ENCODE data around the gene RBM10.
A peak's percentile ranks its signal among the peaks of the same experiment; 100 is the strongest.
"Not testable (repeated sequence)": the region's sequence is repeated elsewhere in the genome, so short reads cannot be mapped to it uniquely, and the experiment has no call there.

RBM10 gene

GRCh38 chrX:47144626-47145394, at the start of gene RBM10, which contains the start of gene NDUFB11:
Gene RBM10 (plus strand): TSS chrX:47145221. CDS start chrX:47147482, 2,261 bp downstream.
Gene NDUFB11 (minus strand): TSS chrX:47144702. CDS start chrX:47144679, 23 bp downstream.
- DNase-seq, result peak; percentile 94

GRCh38 chrX:47097018-47097417, 48.0 kb upstream of the RBM10 start:
- DNase-seq, result no peak

GRCh38 chrX:47098338-47099094, 46.5 kb upstream of the RBM10 start:
- DNase-seq, result no peak

GRCh38 chrX:47101206-47101605, 43.8 kb upstream of the RBM10 start:
- DNase-seq, result no peak

GRCh38 chrX:47110936-47111615, 33.9 kb upstream of the RBM10 start:
- not testable (repeated sequence) for DNase-seq

- DNase-seq, result no peak
Measured at GRCh38 chrX:47112316-47112954, 32.6 kb upstream of the RBM10 start.

DNA sequence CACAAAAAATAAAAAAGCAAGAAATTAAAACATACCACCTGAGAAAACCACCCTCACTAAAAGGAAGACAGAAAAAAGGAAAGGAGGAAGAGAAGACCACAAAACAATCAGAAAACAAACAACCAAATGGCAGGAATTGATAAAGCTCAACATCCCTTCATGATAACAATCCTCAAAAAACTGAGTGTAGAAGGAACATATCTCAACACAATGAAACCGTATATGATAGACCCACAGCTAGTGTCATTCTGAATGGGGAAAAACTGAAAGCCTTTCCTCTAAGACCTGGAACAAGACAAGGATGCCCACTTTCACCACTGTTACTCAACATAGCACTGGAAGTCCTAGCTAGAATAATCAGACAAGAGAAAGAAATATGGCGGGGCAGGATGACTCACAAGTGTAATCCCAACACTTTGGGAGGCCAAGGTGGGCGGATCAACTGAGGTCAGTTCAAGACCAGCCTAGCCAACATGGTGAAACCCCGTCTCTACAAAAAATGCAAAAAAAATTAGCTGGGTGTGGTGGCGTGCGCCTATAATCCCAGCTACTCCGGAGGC, 28.4 kb upstream of the RBM10 start:
- not testable (repeated sequence) for DNase-seq

DNA sequence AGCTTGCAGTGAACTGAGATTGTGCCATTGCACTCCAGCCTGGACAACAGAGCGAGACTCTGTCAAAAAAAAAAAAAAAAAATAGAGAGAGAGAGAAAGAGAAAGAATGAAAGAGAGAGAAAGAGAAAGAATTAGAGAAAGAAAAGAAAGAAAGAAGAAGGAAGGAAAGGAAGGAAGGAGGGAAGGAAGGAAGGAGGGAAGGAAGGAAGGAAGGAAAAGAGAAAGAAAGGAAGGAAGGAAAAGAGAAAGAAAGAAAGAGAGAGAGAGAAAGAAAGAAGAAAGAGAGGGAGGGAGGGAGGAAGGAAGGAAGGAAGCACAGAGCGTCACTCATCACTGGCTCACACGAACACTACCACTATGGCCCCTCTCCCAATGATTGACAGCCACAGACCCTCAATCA, 20.6 kb upstream of the RBM10 start:
- not testable (repeated sequence) for DNase-seq

DNA sequence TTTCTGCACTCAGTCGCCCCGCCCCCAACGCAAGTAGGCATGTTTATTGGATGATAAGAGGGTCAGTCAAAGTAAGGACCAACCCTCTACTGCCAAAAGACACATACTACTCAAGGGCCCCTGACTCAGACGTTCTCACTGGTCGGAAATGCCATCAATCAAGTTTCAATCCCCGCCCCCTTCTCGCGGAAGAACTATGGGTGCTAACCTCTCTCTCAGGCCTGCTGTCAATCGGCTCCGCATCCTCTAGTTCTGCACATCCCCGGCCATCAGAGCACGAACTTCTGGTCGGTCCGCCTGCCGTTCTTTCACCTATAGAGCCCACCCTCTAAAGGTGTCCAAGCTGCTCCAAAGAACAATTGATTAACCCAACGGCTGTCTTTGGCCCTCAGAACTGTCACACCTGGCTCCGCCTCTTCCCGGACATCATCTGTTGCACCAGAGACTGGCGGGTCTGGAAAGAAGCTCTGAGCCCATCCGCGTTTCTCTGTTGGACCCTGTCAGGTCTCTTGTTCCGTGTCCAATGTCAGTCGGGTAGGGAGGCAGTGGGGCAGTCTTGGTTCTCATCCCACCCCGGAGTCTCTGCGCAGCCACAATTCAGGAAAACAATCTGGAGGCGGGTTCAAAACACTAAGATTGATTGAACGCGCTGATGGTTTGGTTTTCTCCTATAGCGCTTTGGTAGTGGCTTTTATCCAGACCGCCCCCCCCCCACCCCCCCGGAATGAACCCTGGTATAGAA, 15.7 kb upstream of the RBM10 start:
- peak; percentile 93 for DNase-seq

DNA sequence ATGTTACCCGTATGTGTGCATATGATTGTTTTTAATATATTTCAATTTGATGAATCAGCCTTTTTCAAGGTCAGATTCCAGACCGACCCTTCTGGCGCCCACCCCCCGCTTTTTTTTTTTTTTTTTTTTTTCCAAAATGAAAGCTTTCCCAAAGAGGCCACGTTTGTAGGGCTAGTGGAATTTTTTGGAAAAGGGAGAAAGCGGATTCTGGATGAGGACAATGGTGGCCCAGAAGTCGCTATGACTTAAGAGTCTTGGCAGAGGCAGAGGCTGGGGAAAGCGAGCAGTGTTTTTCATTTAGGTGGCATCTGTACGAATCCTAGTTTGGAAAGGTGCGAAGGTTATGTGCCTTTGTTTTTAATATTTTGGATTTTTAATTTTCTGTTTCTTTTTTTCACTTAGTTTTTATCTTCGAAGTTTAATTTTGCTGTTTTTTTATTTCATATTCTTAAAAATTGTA, 15.1 kb upstream of the RBM10 start:
- no peak for DNase-seq

DNA sequence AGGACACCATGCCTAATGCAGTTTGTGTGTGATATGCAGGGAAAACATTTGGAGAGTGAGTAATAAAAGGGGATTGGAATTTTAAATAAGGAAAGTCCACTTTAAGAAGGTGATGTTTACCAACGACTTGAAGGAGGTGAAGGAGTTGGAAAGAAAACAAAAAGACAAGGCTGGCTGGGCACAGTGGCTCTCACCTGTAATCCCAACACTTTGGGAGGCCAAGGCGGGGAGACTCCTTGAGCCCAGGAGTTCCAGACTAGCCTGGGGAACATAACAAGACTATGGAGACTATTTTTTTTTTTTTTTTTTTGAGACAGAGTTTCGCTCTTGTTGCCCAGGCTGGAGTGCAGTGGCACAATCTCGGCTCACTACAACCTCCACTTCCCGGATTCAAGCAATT, 11.5 kb upstream of the RBM10 start:
- no peak for DNase-seq

DNA sequence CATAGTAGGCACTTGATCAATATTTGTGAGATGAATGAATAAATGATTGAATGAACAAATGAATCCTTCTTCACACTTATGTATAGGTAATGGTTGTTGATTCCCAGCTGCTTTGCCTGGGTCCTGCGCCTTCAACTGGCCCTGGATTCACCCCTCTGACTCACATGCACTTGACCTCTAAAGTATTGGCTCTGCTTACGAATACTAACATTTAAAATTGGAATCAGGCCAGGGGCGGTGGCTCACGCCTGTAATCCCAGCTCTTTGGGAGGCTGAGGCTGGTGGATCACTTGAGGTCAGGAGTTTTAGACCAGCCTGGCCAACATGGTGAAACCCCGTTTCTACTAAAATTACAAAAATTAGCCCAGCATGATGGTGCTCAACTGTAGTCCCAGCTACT, 9.4 kb upstream of the RBM10 start:
- DNase-seq, result not testable (repeated sequence)

DNA sequence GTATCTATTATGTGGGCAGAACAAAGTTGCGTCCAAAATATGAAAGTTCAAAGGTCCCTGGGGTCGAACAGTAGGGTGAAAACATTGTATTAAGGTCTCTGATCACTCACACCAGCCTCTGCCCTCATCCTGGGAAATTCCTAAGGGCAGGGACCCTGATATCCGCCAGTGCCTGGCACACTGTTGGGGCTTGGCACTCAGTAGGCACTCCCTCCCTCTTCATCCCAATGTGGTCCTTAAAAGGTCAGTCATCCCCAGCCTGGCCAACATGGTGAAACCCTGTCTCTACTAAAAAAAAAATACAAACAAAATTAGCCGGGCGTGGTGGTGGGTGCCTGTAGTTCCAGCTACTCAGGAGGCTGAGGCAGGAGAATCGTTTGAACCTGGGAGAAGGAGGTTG, 6.8 kb upstream of the RBM10 start:
- DNase-seq, result no peak

- no peak for DNase-seq
Measured at GRCh38 chrX:47143894-47144625, 961 bp upstream of the RBM10 start.

GRCh38 chrX:47145395-47146120, 537 bp downstream of the RBM10 start:
- peak; percentile 9 for DNase-seq

GRCh38 chrX:47146121-47146935, 1.3 kb downstream of the RBM10 start:
- DNase-seq, result no peak

- DNase-seq, result no peak
Measured at GRCh38 chrX:47146936-47147859, 2.2 kb downstream of the RBM10 start.

DNA sequence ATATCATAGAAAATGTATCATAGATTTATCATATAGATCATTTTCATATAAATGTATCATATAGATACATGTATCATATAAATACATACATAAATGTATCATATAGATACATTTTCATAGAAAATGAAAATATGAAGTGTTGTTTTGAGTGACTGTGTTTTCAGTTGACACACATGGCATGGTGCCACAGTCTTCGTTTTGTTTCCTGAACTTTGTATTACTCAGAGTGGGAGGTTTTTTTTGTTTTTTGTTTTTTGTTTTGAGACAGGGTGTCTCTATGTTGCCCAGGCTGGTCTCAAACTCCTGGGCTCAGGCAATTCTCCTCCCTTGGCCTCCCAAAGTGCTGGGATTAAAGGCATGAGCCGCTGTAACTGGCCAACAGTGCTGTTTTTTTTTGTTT, 3.9 kb downstream of the RBM10 start:
- DNase-seq, result peak; percentile 22
